Tibial artery (tissue), 4 donors: ENCODE results near the gene C19orf67.

Experiments used
- DNase-seq, 2 donors: peaks; one replicate each; pipeline ENCODE4 v3.0.0-alpha.2; 2019
- H3K27ac ChIP-seq, 2 donors: fragments of 200-600 bp; sonication (generic) in 1 of 2; 1 replicate in 1 of 2; 2 replicates in 1 of 2; pipeline ENCODE4 v1.5.1; 2018 to 2019; ENCODE audit warnings: mild to moderate bottlenecking in 1 of 2
- H3K27me3 ChIP-seq, 2 donors: fragments of 200-600 bp; sonication (generic) in 1 of 2; one replicate each; pipeline versions ENCODE4 v1.5.1 to v1.6.0; 2016 to 2019
- H3K36me3 ChIP-seq, 3 donors: fragments of 200-600 bp; sonication (generic) in 2 of 3; one replicate each; pipeline ENCODE4 v1.5.1; 2016 to 2019; ENCODE audit warnings: mild to moderate bottlenecking in 2 of 3
- H3K4me1 ChIP-seq, 4 donors: fragments of 200-600 bp; sonication (generic) in 2 of 4; 1 replicate in 3 of 4; 2 replicates in 1 of 4; pipeline ENCODE4 v1.5.1; 2016 to 2019
- H3K4me3 ChIP-seq, 2 donors: fragments of 200-600 bp; sonication (generic) in 1 of 2; 1 replicate in 1 of 2; 2 replicates in 1 of 2; pipeline ENCODE4 v1.5.1; 2018 to 2019; ENCODE audit warnings: mild to moderate bottlenecking in 2 of 2
- H3K9me3 ChIP-seq, 3 donors: fragments of 200-600 bp; sonication (generic) in 1 of 3; one replicate each; pipeline ENCODE4 v1.5.1; 2016 to 2019
- intact Hi-C: fragments of 100-400 bp; cut with DNase I; formaldehyde crosslinking; loops from one replicate; pipeline ENCODE4 v1.15.0; 2023; ENCODE audit warnings: low total_unique reads
- TF ChIP-seq, protein P1 (sequence below), 2 experiments: fragments of 200-600 bp in 1 of 2; fragments of 450-650 bp in 1 of 2; IDR thresholded peaks; one replicate each; pipeline ENCODE4 v1.5.1; 2017 to 2019; ENCODE audit warnings: antibody characterized with exemption in 2 of 2, mild to moderate bottlenecking in 1 of 2, moderate library complexity in 1 of 2

The C19orf67 gene

DNA sequence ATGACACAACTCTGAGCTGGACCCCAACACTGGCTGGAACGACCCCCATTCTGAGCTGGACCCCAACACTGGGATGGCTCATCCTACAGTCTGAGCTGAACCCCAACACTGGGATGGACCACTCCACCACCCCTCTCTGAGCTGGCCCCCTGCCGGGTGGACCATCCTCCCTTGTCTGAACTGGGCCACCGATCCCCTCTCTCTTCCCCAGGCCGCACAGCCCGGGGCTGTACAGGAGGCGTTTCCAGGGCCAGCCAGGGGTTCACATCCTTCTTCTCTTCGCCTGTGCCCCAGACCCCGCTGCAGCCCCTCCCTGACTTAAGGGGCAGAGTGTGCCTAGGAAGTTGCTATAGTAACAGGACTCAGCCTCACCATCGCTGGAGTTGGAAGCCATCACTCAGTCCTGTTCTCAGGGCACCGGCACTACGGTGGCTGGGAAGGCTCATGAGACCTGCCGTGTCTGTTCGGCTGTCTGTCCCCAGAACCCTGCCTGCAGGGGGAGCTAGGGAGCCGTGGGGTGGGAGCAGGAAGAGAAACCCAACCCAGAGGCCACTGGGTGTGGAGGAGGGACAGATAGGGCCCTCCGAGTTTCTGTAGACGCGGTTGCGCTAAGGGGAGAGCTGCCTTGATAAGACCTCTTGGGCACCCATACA is 28.3 kb upstream of the C19orf67 start:
- Histone ChIP-seq H3K27me3 (no peaks in the 10 kb centered on the region), H3K4me1 (peaks cover 5 to 84% (median 58%) of the 10 kb centered on the region in 4 donors), H3K4me3 (no peak overlapping the region), H3K36me3 (no peaks in the 10 kb centered on the region), H3K9me3 (no peaks in the 10 kb centered on the region), H3K27ac (peak overlapping the region; percentile 85 to 94)
- TF ChIP-seq, protein P1, sequence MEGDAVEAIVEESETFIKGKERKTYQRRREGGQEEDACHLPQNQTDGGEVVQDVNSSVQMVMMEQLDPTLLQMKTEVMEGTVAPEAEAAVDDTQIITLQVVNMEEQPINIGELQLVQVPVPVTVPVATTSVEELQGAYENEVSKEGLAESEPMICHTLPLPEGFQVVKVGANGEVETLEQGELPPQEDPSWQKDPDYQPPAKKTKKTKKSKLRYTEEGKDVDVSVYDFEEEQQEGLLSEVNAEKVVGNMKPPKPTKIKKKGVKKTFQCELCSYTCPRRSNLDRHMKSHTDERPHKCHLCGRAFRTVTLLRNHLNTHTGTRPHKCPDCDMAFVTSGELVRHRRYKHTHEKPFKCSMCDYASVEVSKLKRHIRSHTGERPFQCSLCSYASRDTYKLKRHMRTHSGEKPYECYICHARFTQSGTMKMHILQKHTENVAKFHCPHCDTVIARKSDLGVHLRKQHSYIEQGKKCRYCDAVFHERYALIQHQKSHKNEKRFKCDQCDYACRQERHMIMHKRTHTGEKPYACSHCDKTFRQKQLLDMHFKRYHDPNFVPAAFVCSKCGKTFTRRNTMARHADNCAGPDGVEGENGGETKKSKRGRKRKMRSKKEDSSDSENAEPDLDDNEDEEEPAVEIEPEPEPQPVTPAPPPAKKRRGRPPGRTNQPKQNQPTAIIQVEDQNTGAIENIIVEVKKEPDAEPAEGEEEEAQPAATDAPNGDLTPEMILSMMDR (IDR thresholded peaks at IDR 0.05), result no peak
- intact Hi-C loops, result no loop called here
- no peak for DNase-seq

DNA sequence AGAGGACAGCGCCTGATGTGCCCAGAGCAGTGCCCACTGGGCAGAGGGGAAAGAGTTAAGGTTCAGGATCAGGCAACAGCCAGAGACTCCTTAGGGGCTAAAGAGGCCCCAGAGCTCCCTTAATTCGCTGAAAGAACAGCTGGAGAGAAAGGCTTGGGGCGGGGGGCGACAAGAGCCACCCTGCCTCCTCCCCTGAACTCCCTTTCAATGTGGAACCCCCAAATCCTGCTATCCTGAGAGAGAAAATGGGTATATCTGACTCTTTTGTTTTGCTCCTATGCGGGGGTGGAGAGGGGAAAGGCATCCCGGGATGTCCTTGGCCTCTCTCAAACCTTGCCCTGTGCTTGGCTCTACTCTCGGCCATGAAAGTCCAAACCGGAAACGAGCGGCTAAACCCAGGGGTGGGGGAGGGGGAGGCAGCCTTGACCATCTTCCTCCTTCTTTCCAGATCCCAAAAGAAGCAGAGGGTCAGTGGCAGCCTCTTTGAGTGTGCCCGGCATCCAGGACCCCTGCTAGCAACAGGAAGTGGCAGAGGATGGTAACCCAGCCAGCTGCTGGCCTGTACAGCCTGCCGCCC is 27.3 kb upstream of the C19orf67 start:
- no peaks in the 10 kb centered on the region for H3K36me3 ChIP-seq
- intact Hi-C loops, result no loop called here
- peak; percentile 61 to 86 for DNase-seq
- H3K4me3 ChIP-seq, result peak overlapping the region; percentile 29 to 45
- no peaks in the 10 kb centered on the region for H3K9me3 ChIP-seq
- TF ChIP-seq, protein P1 (IDR thresholded peaks at IDR 0.05), result no peak
- H3K4me1 ChIP-seq, result peaks cover 5 to 87% (median 60%) of the 10 kb centered on the region in 4 donors
- peak overlapping the region; percentile 85 to 94 for H3K27ac ChIP-seq
- no peaks in the 10 kb centered on the region for H3K27me3 ChIP-seq

GRCh38 chr19:14112051-14112808 is 26.6 kb upstream of the C19orf67 start:
- Histone ChIP-seq H3K4me1 (peaks cover 5 to 93% (median 67%) of the 10 kb centered on the region in 4 donors), H3K36me3 (peaks cover 0 to 5% (median 0%) of the 10 kb centered on the region in 3 donors), H3K4me3 (peak overlapping the region; percentile 29 to 45), H3K27me3 (no peaks in the 10 kb centered on the region), H3K27ac (peak overlapping the region; percentile 85 to 94), H3K9me3 (no peaks in the 10 kb centered on the region)
- TF ChIP-seq, protein P1 (IDR thresholded peaks at IDR 0.05), result no peak
- intact Hi-C loops, result no loop called here
- DNase-seq, result no peak

DNA sequence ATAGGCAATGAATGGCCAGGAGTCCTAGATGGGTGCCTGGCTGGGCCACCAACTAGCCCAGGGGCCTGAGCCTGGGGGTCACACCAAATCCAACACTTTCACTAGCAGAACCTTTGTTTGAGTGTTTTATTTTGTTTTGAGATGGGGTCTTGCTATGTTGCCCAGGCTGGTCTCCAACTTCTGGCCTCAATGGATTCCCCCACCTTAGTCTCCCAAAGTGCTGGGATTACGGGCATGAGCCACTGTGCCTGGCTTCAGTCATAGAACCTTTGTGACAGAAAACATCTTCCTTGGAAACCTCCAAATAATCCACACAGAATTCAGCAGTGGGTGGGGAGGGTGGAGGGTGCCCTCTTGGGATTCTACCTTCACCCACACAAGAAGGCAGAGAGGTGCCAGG is 25.9 kb upstream of the C19orf67 start:
- H3K27me3 ChIP-seq, result no peaks in the 10 kb centered on the region
- peaks cover 5 to 97% (median 70%) of the 10 kb centered on the region in 4 donors for H3K4me1 ChIP-seq
- DNase-seq, result no peak
- H3K9me3 ChIP-seq, result no peaks in the 10 kb centered on the region
- H3K27ac ChIP-seq, result peak overlapping the region; percentile 85 to 94
- TF ChIP-seq, protein P1 (IDR thresholded peaks at IDR 0.05), result no peak
- intact Hi-C loops, result no loop called here
- peaks cover under 1 to 12% (median 5%) of the 10 kb centered on the region in 3 donors for H3K36me3 ChIP-seq
- H3K4me3 ChIP-seq, result no peak overlapping the region

- Histone ChIP-seq H3K9me3 (no peaks in the 10 kb centered on the region), H3K27me3 (no peaks in the 10 kb centered on the region), H3K27ac (peak overlapping the region in 1 of 2 donors; percentile 29), H3K4me3 (no peak overlapping the region), H3K36me3 (peaks cover 8 to 21% (median 13%) of the 10 kb centered on the region in 3 donors), H3K4me1 (peaks cover 5 to 97% (median 62%) of the 10 kb centered on the region in 4 donors)
- TF ChIP-seq, protein P1 (IDR thresholded peaks at IDR 0.05), result no peak
- no peak for DNase-seq
- intact Hi-C loops, result loop anchor here (1.0 kb wide), 1 partner anchor 12 kb away; no protein-coding TSS in a partner anchor
Measured at GRCh38 chr19:14110650-14111049, 25.1 kb upstream of the C19orf67 start.
